ENCODE data around the gene NBPF11. TPM values are rescaled to one million over a fixed set of nuclear protein-coding genes. Genes with fewer than 3 reads are reported as not detected.
"Not testable (repeated sequence)": the region's sequence is repeated elsewhere in the genome, so short reads cannot be mapped to it uniquely, and the experiment has no call there.

The NBPF11 gene
- total RNA-seq, 1 donor from 2014 or later, result 3.2 TPM

DNA sequence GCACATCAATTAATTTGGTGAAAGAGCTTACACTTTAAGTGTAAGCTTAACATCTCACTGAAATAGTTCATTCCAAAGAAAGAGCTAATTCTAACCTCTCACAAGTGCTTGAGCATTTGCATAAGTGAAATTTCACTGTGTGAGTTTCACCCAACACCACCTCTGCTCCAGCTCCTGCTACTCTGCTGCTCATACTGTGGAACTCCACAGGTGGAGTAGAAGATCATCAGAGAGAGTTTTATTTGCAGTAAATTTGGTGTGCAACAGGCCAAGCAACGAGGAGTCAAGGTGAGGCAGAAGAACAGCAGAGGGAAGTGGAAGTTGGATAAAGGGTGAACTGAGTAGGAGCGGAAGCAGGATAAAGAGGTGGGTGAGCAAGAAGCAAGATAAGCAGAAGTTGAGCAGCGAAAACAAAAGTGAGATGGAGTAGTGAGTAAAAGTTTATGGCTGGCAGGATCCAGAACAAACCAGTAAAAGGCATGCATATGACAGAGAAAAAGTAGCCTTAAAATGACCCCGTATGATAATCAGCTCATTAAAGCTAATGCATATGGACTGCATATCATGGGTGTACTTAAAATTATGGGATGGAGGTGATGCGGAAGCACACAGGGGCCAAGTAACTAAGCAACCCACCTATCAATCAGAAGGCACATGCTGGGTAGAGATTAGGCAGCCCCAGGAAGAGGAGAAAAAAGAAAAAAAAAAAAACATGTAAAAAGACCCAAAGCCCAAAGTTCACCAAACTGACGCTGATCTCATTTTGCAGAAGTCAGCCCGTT is 3.6 kb upstream of the NBPF11 start:
- ATAC-seq; intact Hi-C loops (cut with micrococcal nuclease); DNase-seq: not testable (repeated sequence)

DNA sequence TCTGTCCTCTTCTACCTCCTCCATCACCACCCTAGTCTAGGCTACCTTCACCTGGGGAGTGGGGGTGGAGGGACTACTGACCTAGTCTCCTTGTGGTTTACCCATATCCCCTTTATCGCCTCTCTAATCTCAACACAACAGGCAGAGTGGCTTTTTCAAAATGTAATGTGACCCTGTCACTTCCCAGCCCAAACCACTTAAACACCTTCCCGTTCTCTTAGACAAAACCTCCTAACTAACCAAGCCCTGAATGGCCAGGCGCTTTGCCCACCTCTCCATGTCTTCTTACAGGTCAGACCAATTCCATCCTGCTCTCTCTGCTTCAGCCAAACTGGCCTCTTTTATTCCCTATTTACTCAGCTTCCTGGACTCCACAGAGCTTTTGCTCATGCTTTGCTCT is 714 bp upstream of the NBPF11 start:
- DNase-seq; ATAC-seq; intact Hi-C loops (cut with micrococcal nuclease): not testable (repeated sequence)

DNA sequence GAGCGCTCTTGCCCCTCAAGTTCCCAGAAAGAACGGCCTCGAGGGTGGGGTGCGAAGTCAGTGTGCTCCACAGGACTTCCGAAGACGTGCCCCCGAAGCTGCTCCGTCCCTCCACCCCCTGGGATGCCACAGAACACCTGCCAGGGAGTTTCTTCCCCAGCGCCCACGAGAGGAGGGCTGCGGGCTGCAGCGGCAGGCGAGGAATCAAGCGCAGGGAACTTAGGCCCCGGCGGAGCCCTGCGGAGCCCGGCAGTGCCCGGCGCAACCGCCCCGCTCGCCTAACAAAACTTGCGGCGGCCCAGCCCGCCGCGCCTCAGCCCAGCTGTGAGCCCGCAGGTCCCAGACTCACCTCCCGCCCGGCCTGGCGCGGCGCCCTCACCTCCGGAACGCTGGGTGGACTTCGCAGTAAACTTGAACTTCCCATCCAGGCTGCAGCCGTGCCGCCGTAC is 686 bp downstream of the NBPF11 start:
- peak; percentile 75 for ATAC-seq
- intact Hi-C loops (cut with micrococcal nuclease), result not testable (repeated sequence)

DNA sequence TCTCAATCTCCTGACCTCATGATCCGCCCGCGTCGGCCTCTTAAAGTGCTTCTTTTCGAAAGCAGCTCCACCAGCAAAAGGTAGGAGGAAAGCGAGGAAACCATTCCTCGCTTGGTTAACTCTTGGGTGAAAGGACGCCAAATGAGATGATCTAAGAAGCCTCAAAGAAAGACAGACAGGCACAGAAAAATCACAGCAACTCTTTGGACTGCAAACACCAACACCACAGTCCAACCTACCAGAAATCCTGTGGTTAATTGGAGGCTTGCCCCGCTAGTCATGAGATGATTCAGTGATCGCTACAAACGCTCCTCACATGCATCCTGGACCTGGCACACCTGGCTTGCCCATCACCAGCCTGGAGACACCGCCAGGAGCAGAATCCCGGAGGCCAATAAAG is 1.1 kb downstream of the NBPF11 start:
- DNase-seq; intact Hi-C loops (cut with micrococcal nuclease); ATAC-seq: not testable (repeated sequence)

More for the DNA sequence above, 686 bp downstream of the NBPF11 start:
- peak; percentile 74 for DNase-seq

DNA sequence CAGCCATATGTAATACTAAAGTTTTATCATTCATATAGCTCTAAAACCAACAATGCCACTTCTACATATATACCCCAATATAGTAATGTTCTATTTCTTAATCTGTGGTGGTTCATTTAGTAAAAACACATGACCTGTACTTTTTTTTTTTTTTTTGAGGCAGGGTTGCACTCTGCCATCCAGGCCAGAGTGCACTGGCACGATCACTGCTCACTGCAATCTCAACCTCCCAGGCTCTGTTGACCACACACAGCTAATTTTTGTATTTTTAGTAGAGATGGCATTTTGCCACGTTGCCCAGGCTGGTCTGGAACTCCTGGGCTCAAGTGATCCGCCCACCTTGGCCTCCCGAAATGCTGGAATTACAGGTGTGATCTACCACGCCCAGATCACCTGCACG is 2.1 kb downstream of the NBPF11 start:
- DNase-seq; intact Hi-C loops (cut with micrococcal nuclease); ATAC-seq: not testable (repeated sequence)

DNA sequence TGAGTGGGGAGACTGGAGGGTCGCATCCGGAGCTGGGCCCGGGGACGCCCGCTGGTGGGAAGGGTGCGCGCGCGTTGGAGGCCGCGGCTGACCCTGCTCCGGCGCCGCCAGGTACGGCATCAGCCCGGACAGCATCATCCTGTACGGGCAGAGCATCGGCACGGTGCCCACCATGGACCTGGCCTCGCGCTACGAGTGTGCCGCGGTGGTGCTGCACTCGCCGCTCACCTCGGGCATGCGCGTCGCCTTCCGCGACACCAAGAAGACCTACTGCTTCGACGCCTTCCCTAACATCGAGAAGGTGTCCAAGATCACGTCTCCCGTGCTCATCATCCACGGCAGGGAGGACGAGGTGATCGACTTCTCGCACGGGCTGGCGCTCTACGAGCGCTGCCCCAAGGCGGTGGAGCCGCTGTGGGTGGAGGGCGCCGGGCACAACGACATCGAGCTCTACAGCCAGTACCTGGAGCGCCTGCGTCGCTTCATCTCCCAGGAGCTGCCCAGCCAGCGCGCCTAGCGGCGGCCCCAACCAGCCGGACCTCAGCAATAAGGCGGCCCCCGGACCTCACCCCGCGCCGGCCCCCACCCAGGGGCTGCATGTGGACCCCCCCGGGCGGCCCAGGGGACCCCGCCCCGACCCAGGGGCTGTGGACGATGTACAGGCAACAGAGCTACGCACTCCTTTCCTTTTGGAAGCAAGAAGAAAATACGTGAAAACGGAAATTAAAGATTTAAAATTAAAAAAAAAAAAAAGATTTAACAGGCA is 2.8 kb downstream of the NBPF11 start:
- ATAC-seq; intact Hi-C loops (cut with micrococcal nuclease); DNase-seq: not testable (repeated sequence)

DNA sequence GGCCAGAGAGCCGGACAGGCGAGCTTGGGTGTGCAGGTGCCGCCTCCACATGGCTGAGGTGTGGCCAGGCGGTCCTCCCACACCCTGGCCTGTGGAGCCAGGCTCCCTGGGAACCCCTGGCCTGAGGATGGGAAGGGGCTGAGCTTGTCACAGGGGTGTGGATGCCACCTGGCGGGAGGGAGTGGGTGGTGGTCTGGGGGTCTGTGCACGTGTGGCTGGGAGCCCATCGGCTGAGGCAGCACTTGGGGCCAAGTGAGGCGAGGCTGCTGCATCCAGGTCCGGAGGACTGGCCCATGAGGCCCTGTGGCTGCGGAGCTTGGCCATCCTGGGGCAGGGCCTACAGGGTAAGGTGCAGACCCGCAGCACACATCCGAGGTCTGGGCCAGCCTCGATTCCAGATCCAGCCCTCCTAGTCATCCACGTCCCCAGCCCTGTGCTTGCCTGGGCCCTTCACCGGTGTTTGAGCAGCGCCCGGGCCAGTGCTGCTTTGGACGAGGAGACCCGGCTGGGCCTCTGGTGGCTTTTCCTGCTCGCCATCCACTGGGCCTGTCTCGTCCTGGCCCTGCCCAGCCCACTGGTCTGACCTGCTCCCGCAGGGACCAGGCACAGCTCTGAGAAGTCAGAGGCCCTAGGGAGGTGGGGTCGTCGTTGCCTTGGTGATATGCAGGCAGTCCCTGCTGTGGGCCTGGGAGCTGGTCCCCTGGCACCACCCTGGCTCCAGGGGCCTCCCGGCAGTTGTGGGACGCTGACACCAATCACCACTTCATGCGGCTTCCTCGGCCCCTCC is 4.8 kb downstream of the NBPF11 start:
- DNase-seq; intact Hi-C loops (cut with micrococcal nuclease); ATAC-seq: not testable (repeated sequence)

DNA sequence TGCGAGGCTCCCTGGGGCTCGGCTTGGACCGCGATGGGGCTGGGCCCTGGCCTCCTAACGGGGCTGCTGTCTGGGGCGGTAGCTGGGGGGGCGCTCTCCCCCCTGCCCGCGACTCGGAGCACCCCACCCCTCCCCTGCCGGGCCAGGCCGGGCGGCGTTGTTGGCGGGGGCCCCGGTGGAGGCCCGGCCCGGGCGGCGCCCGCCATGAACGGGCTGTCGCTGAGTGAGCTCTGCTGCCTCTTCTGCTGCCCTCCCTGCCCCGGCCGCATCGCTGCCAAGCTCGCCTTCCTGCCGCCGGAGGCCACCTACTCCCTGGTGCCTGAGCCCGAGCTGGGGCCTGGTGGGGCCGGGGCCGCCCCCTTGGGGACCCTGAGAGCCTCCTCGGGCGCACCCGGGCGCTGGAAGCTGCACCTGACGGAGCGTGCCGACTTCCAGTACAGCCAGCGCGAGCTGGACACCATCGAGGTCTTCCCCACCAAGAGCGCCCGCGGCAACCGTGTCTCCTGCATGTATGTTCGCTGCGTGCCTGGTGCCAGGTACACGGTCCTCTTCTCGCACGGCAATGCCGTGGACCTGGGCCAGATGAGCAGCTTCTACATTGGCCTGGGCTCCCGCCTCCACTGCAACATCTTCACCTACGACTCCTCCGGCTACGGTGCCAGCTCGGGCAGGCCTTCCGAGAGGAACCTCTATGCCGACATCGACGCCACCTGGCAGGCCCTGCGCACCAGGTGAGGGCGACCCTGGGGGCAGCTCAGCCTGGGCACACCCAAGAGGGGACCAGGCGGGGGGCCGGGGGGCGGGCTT is 5.7 kb downstream of the NBPF11 start:
- DNase-seq, result peak; percentile 15
- ATAC-seq; intact Hi-C loops (cut with micrococcal nuclease): not testable (repeated sequence)

DNA sequence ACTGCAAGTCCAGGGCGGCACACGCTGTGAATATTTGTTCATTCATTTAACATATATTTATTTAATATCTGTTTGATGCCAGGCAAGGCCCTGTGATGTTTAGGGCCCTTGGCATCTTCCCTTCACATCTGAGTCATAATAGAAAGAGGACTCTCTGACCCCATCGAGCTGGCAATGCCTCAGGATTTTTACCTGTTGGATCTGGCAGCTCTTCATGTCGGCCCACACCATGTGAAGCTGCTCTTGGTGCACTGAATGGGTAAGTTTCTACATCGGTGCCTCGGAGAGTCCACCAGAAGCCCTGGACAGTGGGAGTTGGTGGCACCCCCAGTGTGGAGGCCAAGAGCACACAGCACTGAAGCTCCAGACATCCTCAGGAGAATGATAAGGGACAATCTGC is 8.9 kb downstream of the NBPF11 start:
- DNase-seq; intact Hi-C loops (cut with micrococcal nuclease); ATAC-seq: not testable (repeated sequence)

DNA sequence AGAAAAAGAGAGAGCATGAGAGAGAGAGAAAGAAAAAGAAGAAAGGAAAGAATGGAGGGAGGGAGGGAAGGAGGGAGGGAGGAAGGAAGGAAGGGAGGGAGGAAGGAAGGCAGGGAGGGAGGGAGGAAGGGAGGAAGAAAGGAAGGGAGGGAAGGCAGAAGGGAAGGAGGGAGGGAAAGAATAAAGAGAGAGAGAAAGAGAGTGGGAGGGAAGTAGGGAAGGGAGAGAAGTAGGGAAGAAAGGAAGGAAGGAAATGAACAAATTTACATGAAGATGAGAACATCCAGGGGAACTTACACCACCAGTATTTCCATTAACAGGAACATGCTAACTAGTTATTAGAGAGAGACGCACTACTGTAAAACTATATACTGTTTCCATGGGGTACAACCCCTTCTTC is 10.1 kb downstream of the NBPF11 start:
- DNase-seq; ATAC-seq; intact Hi-C loops (cut with micrococcal nuclease): not testable (repeated sequence)

DNA sequence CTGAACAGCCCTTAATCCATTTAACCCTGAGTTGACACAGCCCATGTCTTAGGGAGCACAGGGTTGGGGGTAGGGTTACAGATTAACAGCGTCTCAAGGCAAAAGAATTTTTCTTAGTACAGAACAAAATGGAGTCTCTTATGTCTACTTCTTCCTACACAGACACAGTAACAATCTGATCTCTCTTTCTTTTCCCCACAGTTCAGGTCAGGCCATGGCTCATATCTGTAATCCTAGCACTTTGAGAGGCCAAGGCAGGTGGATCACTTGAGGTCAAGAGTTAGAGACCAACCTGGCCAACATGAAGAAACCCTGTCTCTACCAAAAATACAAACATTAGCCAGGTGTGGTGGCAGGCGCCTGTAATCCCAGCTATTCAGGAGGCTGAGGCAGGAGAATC is 13.5 kb downstream of the NBPF11 start:
- ATAC-seq; intact Hi-C loops (cut with micrococcal nuclease); DNase-seq: not testable (repeated sequence)

DNA sequence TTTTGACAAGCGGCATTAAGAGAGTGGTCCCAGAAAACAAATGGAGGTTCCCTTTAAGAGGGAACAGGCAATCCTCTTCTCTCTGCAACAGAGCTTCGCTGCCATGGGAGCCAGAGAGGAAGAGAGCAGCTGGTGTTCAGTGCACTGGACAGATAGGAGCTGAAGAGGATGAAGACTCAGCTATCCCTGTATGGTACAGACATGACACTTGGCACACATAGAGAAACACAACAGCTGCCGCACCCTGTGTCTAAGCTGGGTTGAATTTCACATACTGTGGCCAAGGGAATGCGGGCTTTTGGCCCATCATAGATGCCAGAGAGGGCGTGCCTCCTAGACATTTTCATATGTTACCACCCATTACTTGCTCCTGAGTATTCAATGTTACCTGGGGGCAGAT is 29.7 kb downstream of the NBPF11 start:
- intact Hi-C loops (cut with micrococcal nuclease); DNase-seq; ATAC-seq: not testable (repeated sequence)

DNA sequence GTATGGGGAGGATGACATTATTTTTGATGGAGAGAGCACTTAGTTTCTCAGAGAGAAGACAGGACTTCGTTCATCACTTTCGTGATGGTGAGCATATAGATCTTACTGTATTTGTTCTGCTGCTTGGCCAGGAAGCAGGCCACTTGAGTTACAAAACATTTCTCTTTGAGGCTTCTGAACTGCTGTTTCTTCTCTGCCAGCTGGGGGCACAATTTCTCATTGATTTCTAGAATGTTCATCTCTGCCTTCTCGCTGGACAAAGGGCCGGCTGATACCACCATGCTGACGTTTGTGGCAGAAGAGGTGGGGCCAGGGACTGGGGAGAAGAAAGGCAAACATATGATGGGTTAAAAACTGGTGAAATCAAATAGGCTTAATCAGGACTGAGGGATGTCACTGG is 31.7 kb downstream of the NBPF11 start:
- ATAC-seq; DNase-seq; intact Hi-C loops (cut with micrococcal nuclease): not testable (repeated sequence)

DNA sequence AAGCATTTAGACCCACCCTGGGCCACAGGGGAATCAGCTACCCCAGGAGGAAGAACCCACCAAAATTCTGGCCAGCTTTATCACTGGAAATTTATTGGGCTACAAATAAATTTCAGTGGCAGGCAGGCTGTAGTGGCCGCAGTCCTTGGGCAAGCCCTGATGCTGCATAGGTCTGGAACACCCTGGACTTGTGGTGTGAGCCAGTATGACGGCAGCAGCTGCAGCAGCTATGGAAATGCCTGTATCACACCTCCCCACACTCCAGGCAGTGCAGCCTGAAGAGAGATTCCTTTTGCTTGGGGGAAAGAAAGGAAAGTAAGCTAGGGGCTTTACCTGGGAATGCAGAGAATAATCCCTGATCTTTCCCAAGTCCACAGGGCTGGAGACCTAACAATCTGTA is 56.3 kb downstream of the NBPF11 start:
- ATAC-seq; DNase-seq; intact Hi-C loops (cut with micrococcal nuclease): not testable (repeated sequence)

DNA sequence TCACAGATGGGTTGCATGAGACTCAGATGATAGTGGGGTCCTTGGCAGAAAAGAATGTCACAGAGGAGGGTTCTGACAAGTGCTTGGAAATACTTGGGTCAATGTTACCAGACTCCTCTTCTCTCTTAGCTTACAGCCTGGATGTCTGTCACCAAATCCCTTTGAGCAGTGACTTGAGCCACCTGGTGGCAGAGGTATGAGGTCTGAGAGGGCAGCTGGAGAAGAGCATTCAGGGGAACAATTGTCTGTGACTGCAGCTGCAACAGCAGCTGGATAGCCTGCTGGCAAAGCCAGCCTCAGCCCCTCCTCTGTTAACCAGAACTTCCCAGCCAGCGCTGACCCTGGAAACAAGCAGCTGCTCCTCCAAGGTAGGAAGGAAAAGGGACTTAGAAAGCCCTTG is 65.9 kb downstream of the NBPF11 start:
- ATAC-seq; DNase-seq; intact Hi-C loops (cut with micrococcal nuclease): not testable (repeated sequence)

DNA sequence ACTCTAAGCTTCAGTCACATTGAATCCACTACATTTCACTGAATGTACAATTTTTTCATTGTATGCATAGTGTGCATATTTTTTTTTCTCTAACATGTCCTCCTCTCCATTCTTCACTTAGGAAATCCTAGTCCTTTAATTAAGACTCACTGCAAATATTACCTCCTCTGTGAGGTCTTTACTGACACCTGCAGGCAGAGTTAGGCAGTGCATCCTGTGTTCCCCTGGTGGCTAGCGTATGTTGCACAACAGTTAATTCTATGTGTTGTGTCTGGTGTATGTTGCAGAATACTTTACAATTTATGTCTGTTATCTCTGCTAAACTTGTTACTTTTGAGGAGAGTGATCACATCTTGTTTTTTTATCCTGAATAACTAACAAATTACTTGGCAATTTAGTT is 70.9 kb downstream of the NBPF11 start:
- DNase-seq; intact Hi-C loops (cut with micrococcal nuclease): not testable (repeated sequence)
- ATAC-seq, result peak; percentile 72

DNA sequence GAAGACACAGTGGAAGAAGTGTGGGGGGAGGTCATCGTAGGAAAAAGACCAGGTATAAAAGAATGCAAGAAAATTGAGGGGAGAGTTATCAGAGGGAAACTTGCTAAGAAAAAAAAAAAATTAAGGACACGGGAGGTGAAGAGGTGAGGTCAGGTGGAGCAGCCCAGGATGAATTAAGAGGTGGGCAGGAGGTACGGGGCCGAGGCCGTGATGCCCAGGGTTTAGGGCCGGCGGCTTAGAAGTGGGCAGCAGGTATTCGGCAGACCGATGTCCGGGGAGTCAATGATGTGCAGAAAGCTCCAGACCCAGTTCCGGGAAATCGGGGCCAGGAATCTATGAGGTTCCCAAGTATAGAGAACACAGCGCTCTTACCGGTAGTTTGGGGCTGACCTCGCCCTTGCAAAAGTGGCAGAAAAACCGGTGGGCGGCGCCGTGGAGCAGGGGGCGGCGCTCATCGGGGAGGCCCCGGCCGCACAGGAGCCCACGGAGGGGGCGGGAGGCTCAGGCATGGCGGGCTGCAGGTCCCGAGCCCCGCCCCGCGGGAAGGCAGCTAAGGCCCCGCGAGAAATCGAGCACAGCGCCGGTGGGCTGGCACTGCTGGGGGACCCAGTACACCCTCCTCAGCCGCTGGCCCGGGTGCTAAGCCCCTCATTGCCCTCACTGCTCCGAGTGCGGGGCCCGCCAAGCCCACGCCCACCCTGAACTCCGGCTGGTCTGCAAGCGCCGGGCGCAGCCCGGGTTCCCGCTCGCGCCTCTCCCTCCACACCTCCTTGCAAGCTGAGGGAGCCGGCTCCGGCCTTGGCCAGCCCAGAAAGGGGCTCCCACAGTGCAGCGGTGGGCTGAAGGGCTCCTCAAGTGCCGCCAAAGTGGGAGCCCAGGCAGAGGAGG is 73.2 kb downstream of the NBPF11 start:
- intact Hi-C loops (cut with micrococcal nuclease); DNase-seq: not testable (repeated sequence)
- ATAC-seq, result peak; percentile 74

Data from left ventricle myocardium superior (tissue), 1 donor.